GM23338 (cell line): ENCODE results near the gene SFT2D2. TPM values are rescaled to one million over a fixed set of nuclear protein-coding genes. Genes with fewer than 3 reads are reported as not detected.

Experiments used
- ATAC-seq: fragments of 200-7000 bp; cut with Tn5 transposase; 3 replicates; pipeline ENCODE4 v1.9.1; 2020
- DNase-seq: peaks from one replicate; pipeline ENCODE4 v3.0.0-alpha.2; 2015; ENCODE audit warnings: low spot score
- H2AFZ ChIP-seq: fragments of 200-600 bp; sonication (generic); 2 replicates; pipeline ENCODE4 v1.8.0; 2016; ENCODE audit warnings: antibody characterized with exemption, mild to moderate bottlenecking, moderate library complexity
- H3F3A ChIP-seq: fragments of 200-600 bp; sonication (generic); replicated peaks from 2 replicates; pipeline ENCODE4 v1.8.0; 2017; ENCODE audit warnings: antibody characterized with exemption, mixed run types, low read depth
- H3K27ac ChIP-seq: fragments of 200-600 bp; sonication (generic); 2 replicates; pipeline ENCODE4 v1.6.1; 2016; ENCODE audit warnings: low read depth
- H3K27me3 ChIP-seq: fragments of 200-600 bp; sonication (generic); 2 replicates; pipeline ENCODE4 v1.8.0; 2016; ENCODE audit warnings: mild to moderate bottlenecking, mixed run types, moderate library complexity; ENCODE audit not compliant: insufficient read depth
- H3K36me3 ChIP-seq: fragments of 200-600 bp; sonication (generic); 2 replicates; pipeline ENCODE4 v1.8.0; 2016; ENCODE audit warnings: mild to moderate bottlenecking; ENCODE audit not compliant: insufficient read depth
- H3K4me1 ChIP-seq: fragments of 200-600 bp; sonication (generic); 2 replicates; pipeline ENCODE4 v1.8.0; 2016; ENCODE audit warnings: mild to moderate bottlenecking, moderate library complexity; ENCODE audit not compliant: insufficient read depth
- H3K4me2 ChIP-seq: fragments of 200-600 bp; sonication (generic); 2 replicates; pipeline ENCODE4 v1.7.1; 2017; ENCODE audit warnings: mixed run types
- H3K4me3 ChIP-seq: fragments of 200-600 bp; sonication (generic); 2 replicates; pipeline ENCODE4 v1.6.1; 2016; ENCODE audit warnings: mixed run types
- H3K79me2 ChIP-seq: fragments of 200-600 bp; sonication (generic); replicated peaks from 2 replicates; pipeline ENCODE4 v1.8.0; 2017; ENCODE audit warnings: mild to moderate bottlenecking; ENCODE audit not compliant: insufficient read depth
- H3K9me2 ChIP-seq: fragments of 200-600 bp; sonication (generic); 2 replicates; pipeline ENCODE4 v1.8.0; 2017; ENCODE audit not compliant: insufficient read depth
- H4K20me1 ChIP-seq: fragments of 200-600 bp; sonication (generic); replicated peaks from 2 replicates; pipeline ENCODE4 v1.8.0; 2017; ENCODE audit warnings: mild to moderate bottlenecking; ENCODE audit not compliant: insufficient read depth
- H3K27ac Mint-ChIP-seq: 2 replicates; pipeline ENCODE4 v1.8.0; 2020; ENCODE audit warnings: inconsistent platforms, mild to moderate bottlenecking, moderate library complexity, mixed read lengths
- H3K27me3 Mint-ChIP-seq: 3 replicates; pipeline ENCODE4 v1.8.0; 2022; ENCODE audit warnings: low read depth, mild to moderate bottlenecking, moderate library complexity, mixed read lengths, inconsistent platforms; ENCODE audit not compliant: insufficient read depth, poor library complexity
- H3K36me3 Mint-ChIP-seq: 3 replicates; pipeline ENCODE4 v1.8.0; 2021; ENCODE audit warnings: low read depth, mild to moderate bottlenecking, inconsistent platforms, moderate library complexity, mixed read lengths
- H3K4me1 Mint-ChIP-seq: 3 replicates; pipeline ENCODE4 v1.8.0; 2020; ENCODE audit warnings: mild to moderate bottlenecking, inconsistent platforms, mixed read lengths
- H3K4me3 Mint-ChIP-seq: 3 replicates; pipeline ENCODE4 v1.8.0; 2021; ENCODE audit warnings: moderate library complexity, mild to moderate bottlenecking, inconsistent platforms, mixed read lengths
- H3K9me3 Mint-ChIP-seq: 3 replicates; pipeline ENCODE4 v1.8.0; 2020; ENCODE audit warnings: moderate library complexity, mild to moderate bottlenecking, inconsistent platforms, mixed read lengths
- EZH2 ChIP-seq: fragments of 200-600 bp; sonication (generic); IDR thresholded peaks from one replicate; pipeline ENCODE4 v1.8.0; 2017; ENCODE audit warnings: antibody characterized with exemption, mild to moderate bottlenecking, low read depth; ENCODE audit not compliant: unreplicated experiment
- JUNB ChIP-seq: IDR thresholded peaks from one replicate; pipeline ENCODE4 v1.6.1; 2016; ENCODE audit warnings: antibody characterized with exemption; ENCODE audit not compliant: unreplicated experiment
- NANOG ChIP-seq: IDR thresholded peaks from 2 replicates; pipeline ENCODE4 v1.6.1; 2016; ENCODE audit warnings: antibody characterized with exemption, borderline replicate concordance
- POLR2AphosphoS5 ChIP-seq: IDR thresholded peaks from 2 replicates; pipeline ENCODE4 v1.6.1; 2016; ENCODE audit warnings: antibody characterized with exemption, low read depth
- STAT1 ChIP-seq: IDR thresholded peaks from one replicate; pipeline ENCODE4 v1.6.1; 2016; ENCODE audit warnings: antibody characterized with exemption; ENCODE audit not compliant: unreplicated experiment
- ZNF114 ChIP-seq: fragments of 250-450 bp; sonication (Bioruptor Pico); IDR thresholded peaks from 2 replicates; pipeline ENCODE4 v1.5.0; 2020; ENCODE audit warnings: mild to moderate bottlenecking, moderate library complexity
- ZNF331 ChIP-seq: fragments of 250-450 bp; sonication (Bioruptor Pico); IDR thresholded peaks from 2 replicates; pipeline ENCODE4 v1.5.0; 2020; ENCODE audit warnings: low read depth, mild to moderate bottlenecking, moderate library complexity
- polyA plus RNA-seq: library from polyadenylated mRNA; unstranded; fragments of >200 nt; fragmentation: Nextera tagmentation; extraction: Ambion mirVana; gene quantifications from 2 replicates; pipeline ENCODE4 v1.2.1, GENCODE V29; 2016
- total RNA-seq: library from RNA; depleted of rRNA; stranded (reverse); fragments of >200 nt; shearing (Covaris generic); gene quantifications from 2 replicates; pipeline ENCODE4 v1.2.3, GENCODE V29; 2014
- TF ChIP-seq, protein P1 (sequence below): IDR thresholded peaks from 2 replicates; pipeline ENCODE4 v1.6.1; 2016; ENCODE audit warnings: antibody characterized with exemption
- TF ChIP-seq, protein P2 (sequence below): IDR thresholded peaks from one replicate; pipeline ENCODE4 v1.6.1; 2018; ENCODE audit warnings: antibody characterized with exemption; ENCODE audit not compliant: unreplicated experiment
- TF ChIP-seq, protein P3 (sequence below), 2 experiments: fragments of 200-600 bp in 1 of 2; sonication (generic) in 1 of 2; conservative IDR thresholded peaks; 2 replicates each; pipeline versions ENCODE4 v1.5.1 to v1.6.1; 2016 to 2017; ENCODE audit warnings: antibody characterized with exemption in 2 of 2, low read depth in 2 of 2, mild to moderate bottlenecking in 2 of 2, moderate library complexity in 1 of 2
- TF ChIP-seq, protein P4 (sequence below): fragments of 250-450 bp; sonication (Bioruptor Pico); IDR thresholded peaks from 2 replicates; pipeline ENCODE4 v1.5.0; 2020; ENCODE audit warnings: mild to moderate bottlenecking, moderate library complexity

The SFT2D2 gene
- total and polyA plus RNA-seq, 2 experiments from 2014 or later, result 7.6 to 27.2 TPM

DNA sequence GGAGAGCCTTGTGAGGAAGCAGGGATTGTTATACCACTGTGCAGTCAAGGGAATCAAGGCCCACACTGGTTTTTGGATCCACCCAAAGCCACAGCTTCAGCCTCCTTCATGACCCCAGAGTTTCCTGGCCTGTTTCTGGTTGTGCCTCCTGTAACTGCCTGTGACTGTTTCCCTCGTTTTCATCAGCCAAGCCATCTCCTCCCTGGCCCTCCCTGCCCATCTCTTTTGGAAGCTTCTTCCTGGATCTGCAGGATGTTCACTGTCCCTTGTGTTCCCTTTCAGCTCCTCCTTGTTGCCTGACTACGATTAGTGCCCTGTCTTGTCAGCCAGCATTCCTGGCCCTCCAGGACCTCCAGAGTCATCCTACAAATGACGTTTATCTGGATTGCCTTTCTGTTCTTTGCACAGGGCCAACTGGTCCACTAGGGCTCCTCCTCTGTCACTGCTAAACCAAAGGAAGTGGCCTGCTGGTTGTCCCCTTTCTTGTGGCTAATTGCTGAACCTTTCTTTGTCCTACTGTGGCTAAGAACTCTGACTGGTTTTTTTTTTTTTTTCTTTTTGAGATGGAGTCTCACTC lies 17.9 kb downstream of the SFT2D2 start (continued):
- TF ChIP-seq, protein P1, sequence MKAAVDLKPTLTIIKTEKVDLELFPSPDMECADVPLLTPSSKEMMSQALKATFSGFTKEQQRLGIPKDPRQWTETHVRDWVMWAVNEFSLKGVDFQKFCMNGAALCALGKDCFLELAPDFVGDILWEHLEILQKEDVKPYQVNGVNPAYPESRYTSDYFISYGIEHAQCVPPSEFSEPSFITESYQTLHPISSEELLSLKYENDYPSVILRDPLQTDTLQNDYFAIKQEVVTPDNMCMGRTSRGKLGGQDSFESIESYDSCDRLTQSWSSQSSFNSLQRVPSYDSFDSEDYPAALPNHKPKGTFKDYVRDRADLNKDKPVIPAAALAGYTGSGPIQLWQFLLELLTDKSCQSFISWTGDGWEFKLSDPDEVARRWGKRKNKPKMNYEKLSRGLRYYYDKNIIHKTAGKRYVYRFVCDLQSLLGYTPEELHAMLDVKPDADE, result no peak
- TF ChIP-seq ZNF114 (CRISPR knock-in tag), result no peak
- TF ChIP-seq, protein P2, sequence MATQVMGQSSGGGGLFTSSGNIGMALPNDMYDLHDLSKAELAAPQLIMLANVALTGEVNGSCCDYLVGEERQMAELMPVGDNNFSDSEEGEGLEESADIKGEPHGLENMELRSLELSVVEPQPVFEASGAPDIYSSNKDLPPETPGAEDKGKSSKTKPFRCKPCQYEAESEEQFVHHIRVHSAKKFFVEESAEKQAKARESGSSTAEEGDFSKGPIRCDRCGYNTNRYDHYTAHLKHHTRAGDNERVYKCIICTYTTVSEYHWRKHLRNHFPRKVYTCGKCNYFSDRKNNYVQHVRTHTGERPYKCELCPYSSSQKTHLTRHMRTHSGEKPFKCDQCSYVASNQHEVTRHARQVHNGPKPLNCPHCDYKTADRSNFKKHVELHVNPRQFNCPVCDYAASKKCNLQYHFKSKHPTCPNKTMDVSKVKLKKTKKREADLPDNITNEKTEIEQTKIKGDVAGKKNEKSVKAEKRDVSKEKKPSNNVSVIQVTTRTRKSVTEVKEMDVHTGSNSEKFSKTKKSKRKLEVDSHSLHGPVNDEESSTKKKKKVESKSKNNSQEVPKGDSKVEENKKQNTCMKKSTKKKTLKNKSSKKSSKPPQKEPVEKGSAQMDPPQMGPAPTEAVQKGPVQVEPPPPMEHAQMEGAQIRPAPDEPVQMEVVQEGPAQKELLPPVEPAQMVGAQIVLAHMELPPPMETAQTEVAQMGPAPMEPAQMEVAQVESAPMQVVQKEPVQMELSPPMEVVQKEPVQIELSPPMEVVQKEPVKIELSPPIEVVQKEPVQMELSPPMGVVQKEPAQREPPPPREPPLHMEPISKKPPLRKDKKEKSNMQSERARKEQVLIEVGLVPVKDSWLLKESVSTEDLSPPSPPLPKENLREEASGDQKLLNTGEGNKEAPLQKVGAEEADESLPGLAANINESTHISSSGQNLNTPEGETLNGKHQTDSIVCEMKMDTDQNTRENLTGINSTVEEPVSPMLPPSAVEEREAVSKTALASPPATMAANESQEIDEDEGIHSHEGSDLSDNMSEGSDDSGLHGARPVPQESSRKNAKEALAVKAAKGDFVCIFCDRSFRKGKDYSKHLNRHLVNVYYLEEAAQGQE, result no peak

DNA sequence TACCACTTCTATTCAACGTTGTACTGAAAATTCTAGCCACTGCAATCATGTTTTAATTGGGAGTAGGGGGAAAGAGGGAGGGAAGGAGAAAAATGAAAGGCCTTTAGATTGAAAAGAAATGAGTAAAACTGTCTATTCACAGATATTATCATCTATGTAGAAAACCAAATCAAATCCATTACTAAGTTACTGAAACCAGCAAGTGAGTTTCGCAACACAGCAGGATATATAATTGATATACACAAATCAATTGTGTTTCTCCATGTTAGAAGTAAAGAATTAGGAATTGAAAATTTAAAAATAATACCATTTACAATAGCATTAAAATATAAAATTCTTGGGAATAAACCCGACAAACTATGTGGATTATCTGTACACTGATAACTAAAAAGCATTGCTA lies 19.2 kb downstream of the SFT2D2 start:
- Histone ChIP-seq H3F3A (no peaks in the 10 kb centered on the region), H2AFZ (no peak overlapping the region), H3K27me3 (no peaks in the 10 kb centered on the region), H4K20me1 (no peaks in the 10 kb centered on the region), H3K4me3 (no peak overlapping the region), H3K79me2 (peaks cover 9% of the 10 kb centered on the region; the same call in 1 of the 2 replicates), H3K27ac (no peak overlapping the region), H3K9me2 (no peaks in the 10 kb centered on the region), H3K4me2 (no peak overlapping the region), H3K36me3 (peaks cover 13% of the 10 kb centered on the region; the same call in 1 of the 2 replicates), H3K4me1 (no peaks in the 10 kb centered on the region)
- no peak overlapping the region for H3K4me3 Mint-ChIP-seq
- no peaks in the 10 kb centered on the region for H3K9me3 Mint-ChIP-seq
- peaks cover 8% of the 10 kb centered on the region for H3K4me1 Mint-ChIP-seq
- ATAC-seq (no peak), DNase-seq (no peak)
- H3K27me3 Mint-ChIP-seq, result no peaks in the 10 kb centered on the region
- peaks cover 30% of the 10 kb centered on the region for H3K36me3 Mint-ChIP-seq
- H3K27ac Mint-ChIP-seq, result peak overlapping the region; percentile 5; the same call in 1 of the 2 replicates
- TF ChIP-seq JUNB, result no peak
- TF ChIP-seq, protein P3, sequence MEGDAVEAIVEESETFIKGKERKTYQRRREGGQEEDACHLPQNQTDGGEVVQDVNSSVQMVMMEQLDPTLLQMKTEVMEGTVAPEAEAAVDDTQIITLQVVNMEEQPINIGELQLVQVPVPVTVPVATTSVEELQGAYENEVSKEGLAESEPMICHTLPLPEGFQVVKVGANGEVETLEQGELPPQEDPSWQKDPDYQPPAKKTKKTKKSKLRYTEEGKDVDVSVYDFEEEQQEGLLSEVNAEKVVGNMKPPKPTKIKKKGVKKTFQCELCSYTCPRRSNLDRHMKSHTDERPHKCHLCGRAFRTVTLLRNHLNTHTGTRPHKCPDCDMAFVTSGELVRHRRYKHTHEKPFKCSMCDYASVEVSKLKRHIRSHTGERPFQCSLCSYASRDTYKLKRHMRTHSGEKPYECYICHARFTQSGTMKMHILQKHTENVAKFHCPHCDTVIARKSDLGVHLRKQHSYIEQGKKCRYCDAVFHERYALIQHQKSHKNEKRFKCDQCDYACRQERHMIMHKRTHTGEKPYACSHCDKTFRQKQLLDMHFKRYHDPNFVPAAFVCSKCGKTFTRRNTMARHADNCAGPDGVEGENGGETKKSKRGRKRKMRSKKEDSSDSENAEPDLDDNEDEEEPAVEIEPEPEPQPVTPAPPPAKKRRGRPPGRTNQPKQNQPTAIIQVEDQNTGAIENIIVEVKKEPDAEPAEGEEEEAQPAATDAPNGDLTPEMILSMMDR (conservative IDR thresholded peaks at IDR 0.05; ENCODE audit: low read depth in 2 of 2), result no peak
- no peak for TF ChIP-seq POLR2AphosphoS5
- no peak for TF ChIP-seq ZNF331 (CRISPR knock-in tag)
- TF ChIP-seq NANOG, result no peak
- TF ChIP-seq, protein P4, sequence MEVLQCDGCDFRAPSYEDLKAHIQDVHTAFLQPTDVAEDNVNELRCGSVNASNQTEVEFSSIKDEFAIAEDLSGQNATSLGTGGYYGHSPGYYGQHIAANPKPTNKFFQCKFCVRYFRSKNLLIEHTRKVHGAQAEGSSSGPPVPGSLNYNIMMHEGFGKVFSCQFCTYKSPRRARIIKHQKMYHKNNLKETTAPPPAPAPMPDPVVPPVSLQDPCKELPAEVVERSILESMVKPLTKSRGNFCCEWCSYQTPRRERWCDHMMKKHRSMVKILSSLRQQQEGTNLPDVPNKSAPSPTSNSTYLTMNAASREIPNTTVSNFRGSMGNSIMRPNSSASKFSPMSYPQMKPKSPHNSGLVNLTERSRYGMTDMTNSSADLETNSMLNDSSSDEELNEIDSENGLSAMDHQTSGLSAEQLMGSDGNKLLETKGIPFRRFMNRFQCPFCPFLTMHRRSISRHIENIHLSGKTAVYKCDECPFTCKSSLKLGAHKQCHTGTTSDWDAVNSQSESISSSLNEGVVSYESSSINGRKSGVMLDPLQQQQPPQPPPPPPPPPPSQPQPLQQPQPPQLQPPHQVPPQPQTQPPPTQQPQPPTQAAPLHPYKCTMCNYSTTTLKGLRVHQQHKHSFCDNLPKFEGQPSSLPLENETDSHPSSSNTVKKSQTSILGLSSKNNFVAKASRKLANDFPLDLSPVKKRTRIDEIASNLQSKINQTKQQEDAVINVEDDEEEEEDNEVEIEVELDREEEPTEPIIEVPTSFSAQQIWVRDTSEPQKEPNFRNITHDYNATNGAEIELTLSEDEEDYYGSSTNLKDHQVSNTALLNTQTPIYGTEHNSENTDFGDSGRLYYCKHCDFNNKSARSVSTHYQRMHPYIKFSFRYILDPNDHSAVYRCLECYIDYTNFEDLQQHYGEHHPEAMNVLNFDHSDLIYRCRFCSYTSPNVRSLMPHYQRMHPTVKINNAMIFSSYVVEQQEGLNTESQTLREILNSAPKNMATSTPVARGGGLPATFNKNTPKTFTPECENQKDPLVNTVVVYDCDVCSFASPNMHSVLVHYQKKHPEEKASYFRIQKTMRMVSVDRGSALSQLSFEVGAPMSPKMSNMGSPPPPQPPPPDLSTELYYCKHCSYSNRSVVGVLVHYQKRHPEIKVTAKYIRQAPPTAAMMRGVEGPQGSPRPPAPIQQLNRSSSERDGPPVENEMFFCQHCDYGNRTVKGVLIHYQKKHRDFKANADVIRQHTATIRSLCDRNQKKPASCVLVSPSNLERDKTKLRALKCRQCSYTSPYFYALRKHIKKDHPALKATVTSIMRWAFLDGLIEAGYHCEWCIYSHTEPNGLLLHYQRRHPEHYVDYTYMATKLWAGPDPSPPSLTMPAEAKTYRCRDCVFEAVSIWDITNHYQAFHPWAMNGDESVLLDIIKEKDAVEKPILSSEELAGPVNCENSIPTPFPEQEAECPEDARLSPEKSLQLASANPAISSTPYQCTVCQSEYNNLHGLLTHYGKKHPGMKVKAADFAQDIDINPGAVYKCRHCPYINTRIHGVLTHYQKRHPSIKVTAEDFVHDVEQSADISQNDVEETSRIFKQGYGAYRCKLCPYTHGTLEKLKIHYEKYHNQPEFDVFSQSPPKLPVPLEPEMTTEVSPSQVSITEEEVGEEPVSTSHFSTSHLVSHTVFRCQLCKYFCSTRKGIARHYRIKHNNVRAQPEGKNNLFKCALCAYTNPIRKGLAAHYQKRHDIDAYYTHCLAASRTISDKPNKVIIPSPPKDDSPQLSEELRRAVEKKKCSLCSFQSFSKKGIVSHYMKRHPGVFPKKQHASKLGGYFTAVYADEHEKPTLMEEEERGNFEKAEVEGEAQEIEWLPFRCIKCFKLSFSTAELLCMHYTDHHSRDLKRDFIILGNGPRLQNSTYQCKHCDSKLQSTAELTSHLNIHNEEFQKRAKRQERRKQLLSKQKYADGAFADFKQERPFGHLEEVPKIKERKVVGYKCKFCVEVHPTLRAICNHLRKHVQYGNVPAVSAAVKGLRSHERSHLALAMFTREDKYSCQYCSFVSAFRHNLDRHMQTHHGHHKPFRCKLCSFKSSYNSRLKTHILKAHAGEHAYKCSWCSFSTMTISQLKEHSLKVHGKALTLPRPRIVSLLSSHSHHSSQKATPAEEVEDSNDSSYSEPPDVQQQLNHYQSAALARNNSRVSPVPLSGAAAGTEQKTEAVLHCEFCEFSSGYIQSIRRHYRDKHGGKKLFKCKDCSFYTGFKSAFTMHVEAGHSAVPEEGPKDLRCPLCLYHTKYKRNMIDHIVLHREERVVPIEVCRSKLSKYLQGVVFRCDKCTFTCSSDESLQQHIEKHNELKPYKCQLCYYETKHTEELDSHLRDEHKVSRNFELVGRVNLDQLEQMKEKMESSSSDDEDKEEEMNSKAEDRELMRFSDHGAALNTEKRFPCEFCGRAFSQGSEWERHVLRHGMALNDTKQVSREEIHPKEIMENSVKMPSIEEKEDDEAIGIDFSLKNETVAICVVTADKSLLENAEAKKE (CRISPR knock-in tag), result no peak
- TF ChIP-seq EZH2, result no peak
- TF ChIP-seq, protein P1, result no peak
- no peak for TF ChIP-seq ZNF114 (CRISPR knock-in tag)
- TF ChIP-seq STAT1, result no peak
